ENCODE data around the gene HS6ST2. TPM values are rescaled to one million over a fixed set of nuclear protein-coding genes. Genes with fewer than 3 reads are reported as not detected.

Gene HS6ST2
- total and polyA plus RNA-seq, 10 of the 15 experiments (the other 5 are each of a cell fraction or from before 2014, with no cell fraction given): not detected

DNA sequence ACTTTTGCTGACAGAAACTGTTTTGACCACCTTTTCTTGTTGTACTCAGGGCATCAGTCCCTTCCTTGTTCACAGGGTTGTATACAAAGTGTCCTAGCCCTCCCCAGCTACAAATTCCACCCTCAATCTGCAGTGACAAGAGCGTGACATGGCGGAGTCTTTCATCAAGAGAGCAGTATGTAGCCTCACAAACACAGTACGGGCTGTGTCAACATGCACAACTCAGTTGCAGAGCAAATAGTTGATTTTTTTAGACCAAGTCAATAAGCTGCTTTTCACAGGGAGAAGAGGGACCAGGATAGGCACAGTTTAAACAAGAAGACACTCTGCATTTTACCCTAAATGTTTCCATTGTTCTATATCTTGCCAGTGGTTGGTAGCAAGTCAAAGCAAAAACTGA lies 8.6 kb upstream of the HS6ST2 start (continued):
- TF ChIP-seq, protein P1, sequence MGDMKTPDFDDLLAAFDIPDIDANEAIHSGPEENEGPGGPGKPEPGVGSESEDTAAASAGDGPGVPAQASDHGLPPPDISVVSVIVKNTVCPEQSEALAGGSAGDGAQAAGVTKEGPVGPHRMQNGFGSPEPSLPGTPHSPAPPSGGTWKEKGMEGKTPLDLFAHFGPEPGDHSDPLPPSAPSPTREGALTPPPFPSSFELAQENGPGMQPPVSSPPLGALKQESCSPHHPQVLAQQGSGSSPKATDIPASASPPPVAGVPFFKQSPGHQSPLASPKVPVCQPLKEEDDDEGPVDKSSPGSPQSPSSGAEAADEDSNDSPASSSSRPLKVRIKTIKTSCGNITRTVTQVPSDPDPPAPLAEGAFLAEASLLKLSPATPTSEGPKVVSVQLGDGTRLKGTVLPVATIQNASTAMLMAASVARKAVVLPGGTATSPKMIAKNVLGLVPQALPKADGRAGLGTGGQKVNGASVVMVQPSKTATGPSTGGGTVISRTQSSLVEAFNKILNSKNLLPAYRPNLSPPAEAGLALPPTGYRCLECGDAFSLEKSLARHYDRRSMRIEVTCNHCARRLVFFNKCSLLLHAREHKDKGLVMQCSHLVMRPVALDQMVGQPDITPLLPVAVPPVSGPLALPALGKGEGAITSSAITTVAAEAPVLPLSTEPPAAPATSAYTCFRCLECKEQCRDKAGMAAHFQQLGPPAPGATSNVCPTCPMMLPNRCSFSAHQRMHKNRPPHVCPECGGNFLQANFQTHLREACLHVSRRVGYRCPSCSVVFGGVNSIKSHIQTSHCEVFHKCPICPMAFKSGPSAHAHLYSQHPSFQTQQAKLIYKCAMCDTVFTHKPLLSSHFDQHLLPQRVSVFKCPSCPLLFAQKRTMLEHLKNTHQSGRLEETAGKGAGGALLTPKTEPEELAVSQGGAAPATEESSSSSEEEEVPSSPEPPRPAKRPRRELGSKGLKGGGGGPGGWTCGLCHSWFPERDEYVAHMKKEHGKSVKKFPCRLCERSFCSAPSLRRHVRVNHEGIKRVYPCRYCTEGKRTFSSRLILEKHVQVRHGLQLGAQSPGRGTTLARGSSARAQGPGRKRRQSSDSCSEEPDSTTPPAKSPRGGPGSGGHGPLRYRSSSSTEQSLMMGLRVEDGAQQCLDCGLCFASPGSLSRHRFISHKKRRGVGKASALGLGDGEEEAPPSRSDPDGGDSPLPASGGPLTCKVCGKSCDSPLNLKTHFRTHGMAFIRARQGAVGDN (IDR thresholded peaks at IDR 0.05): no peak
- TF ChIP-seq YY1 (IDR thresholded peaks at IDR 0.05; ENCODE audit: low read depth, low read length): no peak
- TF ChIP-seq, protein P2, sequence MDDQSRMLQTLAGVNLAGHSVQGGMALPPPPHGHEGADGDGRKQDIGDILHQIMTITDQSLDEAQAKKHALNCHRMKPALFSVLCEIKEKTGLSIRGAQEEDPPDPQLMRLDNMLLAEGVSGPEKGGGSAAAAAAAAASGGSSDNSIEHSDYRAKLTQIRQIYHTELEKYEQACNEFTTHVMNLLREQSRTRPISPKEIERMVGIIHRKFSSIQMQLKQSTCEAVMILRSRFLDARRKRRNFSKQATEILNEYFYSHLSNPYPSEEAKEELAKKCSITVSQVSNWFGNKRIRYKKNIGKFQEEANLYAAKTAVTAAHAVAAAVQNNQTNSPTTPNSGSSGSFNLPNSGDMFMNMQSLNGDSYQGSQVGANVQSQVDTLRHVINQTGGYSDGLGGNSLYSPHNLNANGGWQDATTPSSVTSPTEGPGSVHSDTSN (IDR thresholded peaks at IDR 0.05; ENCODE audit: insufficient replicate concordance, low read depth, low read length): no peak

DNA sequence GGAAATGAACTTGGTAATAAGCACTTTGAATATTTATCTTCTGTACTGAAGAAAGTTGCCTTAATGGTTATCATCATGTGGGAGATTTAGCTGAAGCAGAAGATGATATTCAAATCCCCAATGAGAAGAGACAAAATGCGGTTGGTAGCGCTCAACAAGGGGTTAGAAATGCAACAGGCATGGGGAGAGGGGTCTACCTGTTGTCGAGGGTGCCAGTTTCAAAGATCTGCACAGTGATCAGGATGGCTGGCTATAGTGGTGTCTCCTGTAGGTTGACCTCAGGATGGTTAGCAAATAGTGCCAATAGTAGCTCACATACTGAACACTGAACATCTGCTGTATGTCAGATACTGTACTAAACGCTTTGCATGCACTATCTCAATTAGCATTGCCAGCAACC lies 7.0 kb upstream of the HS6ST2 start:
- Histone ChIP-seq H2AFZ (ENCODE audit: control insufficient read depth, low read depth, low read length) (no peak overlapping the region), H3K4me2 (ENCODE audit: control insufficient read depth, insufficient read depth) (no peak overlapping the region), H3K27me3 (replicated peaks in 1 of 2; ENCODE audit: control insufficient read depth in 2 of 2, insufficient read depth in 2 of 2, low read length in 1 of 2) (no peaks in the 10 kb centered on the region), H3K4me1 (ENCODE audit: control insufficient read depth, insufficient read depth, low read length) (no peaks in the 10 kb centered on the region), H3K4me3 (no peak overlapping the region), H3K9me3 (replicated peaks; ENCODE audit: control insufficient read depth, insufficient read depth, low read length) (no peaks in the 10 kb centered on the region), H4K20me1 (ENCODE audit: control insufficient read depth, insufficient read depth) (no peaks in the 10 kb centered on the region), H3K36me3 (ENCODE audit: control insufficient read depth in 2 of 2, insufficient read depth in 2 of 2, low read length in 1 of 2) (no peaks in the 10 kb centered on the region), H3K9ac (ENCODE audit: control insufficient read depth, insufficient read depth, low read length) (no peak overlapping the region), H3K79me2 (ENCODE audit: control insufficient read depth, insufficient read depth, low read length) (no peaks in the 10 kb centered on the region), H3K27ac (ENCODE audit: control insufficient read depth, insufficient read depth) (no peak overlapping the region)
- ChIA-PET SMC1A (ENCODE audit: uncharacterized antibody, unreplicated experiment) (no interaction called here), RAD21 (ENCODE audit: unreplicated experiment) (no interaction called here), POLR2A (no interaction called here), CTCF (interaction anchor here (1.2 kb wide), 1 partner anchor 8 kb away, joined by 3 read pairs; no protein-coding TSS in a partner anchor)
- intact Hi-C loops (cut with micrococcal nuclease; ENCODE audit: unreplicated experiment) (no loop called here), in situ Hi-C loops (cut with MboI) (no loop called here)
- BruUV-seq (replicated peaks): no TSS peak
- ATAC-seq (no peak), FAIRE-seq (no peak), DNase-seq (ENCODE audit: low read depth, low spot score) (no peak)
- 52% methylated on average over 4 of the region's 4 CpGs for WGBS (ENCODE audit: insufficient coverage, insufficient replicate concordance, low lambda C conversion rate, missing lambda C conversion rate)
- TF ChIP-seq HDAC2 (IDR thresholded peaks at IDR 0.05) (no peak), CBFB (IDR thresholded peaks at IDR 0.05; ENCODE audit: low read depth) (no peak), BMI1 (IDR thresholded peaks at IDR 0.05; ENCODE audit: borderline replicate concordance) (no peak), ESRRA (IDR thresholded peaks at IDR 0.05; ENCODE audit: low read length) (no peak), CBX3 (IDR thresholded peaks at IDR 0.05; ENCODE audit: borderline replicate concordance, low read depth) (no peak), ZSCAN29 (IDR thresholded peaks at IDR 0.05) (no peak), SREBF2 (IDR thresholded peaks at IDR 0.05; ENCODE audit: low read length) (no peak)
- TF ChIP-seq, protein P3, sequence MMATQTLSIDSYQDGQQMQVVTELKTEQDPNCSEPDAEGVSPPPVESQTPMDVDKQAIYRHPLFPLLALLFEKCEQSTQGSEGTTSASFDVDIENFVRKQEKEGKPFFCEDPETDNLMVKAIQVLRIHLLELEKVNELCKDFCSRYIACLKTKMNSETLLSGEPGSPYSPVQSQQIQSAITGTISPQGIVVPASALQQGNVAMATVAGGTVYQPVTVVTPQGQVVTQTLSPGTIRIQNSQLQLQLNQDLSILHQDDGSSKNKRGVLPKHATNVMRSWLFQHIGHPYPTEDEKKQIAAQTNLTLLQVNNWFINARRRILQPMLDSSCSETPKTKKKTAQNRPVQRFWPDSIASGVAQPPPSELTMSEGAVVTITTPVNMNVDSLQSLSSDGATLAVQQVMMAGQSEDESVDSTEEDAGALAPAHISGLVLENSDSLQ (IDR thresholded peaks at IDR 0.05): no peak
- TF ChIP-seq, protein P4, sequence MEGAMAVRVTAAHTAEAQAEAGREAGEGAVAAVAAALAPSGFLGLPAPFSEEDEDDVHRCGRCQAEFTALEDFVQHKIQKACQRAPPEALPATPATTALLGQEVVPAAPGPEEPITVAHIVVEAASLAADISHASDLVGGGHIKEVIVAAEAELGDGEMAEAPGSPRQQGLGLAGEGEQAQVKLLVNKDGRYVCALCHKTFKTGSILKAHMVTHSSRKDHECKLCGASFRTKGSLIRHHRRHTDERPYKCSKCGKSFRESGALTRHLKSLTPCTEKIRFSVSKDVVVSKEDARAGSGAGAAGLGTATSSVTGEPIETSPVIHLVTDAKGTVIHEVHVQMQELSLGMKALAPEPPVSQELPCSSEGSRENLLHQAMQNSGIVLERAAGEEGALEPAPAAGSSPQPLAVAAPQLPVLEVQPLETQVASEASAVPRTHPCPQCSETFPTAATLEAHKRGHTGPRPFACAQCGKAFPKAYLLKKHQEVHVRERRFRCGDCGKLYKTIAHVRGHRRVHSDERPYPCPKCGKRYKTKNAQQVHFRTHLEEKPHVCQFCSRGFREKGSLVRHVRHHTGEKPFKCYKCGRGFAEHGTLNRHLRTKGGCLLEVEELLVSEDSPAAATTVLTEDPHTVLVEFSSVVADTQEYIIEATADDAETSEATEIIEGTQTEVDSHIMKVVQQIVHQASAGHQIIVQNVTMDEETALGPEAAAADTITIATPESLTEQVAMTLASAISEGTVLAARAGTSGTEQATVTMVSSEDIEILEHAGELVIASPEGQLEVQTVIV (IDR thresholded peaks at IDR 0.05; ENCODE audit: borderline replicate concordance, partially characterized antibody): no peak

Measured in GM12878 (cell line).